Measurements from ENCODE around the gene KERA. TPM values are rescaled to one million over a fixed set of nuclear protein-coding genes. Genes with fewer than 3 reads are reported as not detected.

Gene KERA
- total and polyA plus RNA-seq, 2 experiments from 2014 or later, result not detected

DNA sequence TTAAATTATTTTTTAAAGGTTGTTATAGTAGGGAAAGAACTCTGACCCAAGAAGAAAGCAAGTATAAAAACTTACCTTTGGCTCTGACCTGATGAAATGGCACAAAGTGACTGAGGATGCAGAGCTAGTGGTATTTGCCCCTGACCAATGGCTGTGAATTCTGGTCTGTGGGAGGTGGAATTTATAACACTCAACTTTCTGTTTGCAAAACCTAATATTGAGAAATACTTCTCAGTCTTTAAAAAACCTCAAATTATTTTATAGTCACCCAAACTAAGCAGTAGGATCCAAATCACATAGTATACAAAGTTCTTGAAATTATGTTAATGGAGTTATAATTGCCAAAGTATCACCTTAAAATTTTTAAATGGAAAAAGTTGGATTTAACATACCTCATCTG is 53.0 kb downstream of the KERA start, which contains the start of gene EPYC (continued):
- TF ChIP-seq, protein P1, sequence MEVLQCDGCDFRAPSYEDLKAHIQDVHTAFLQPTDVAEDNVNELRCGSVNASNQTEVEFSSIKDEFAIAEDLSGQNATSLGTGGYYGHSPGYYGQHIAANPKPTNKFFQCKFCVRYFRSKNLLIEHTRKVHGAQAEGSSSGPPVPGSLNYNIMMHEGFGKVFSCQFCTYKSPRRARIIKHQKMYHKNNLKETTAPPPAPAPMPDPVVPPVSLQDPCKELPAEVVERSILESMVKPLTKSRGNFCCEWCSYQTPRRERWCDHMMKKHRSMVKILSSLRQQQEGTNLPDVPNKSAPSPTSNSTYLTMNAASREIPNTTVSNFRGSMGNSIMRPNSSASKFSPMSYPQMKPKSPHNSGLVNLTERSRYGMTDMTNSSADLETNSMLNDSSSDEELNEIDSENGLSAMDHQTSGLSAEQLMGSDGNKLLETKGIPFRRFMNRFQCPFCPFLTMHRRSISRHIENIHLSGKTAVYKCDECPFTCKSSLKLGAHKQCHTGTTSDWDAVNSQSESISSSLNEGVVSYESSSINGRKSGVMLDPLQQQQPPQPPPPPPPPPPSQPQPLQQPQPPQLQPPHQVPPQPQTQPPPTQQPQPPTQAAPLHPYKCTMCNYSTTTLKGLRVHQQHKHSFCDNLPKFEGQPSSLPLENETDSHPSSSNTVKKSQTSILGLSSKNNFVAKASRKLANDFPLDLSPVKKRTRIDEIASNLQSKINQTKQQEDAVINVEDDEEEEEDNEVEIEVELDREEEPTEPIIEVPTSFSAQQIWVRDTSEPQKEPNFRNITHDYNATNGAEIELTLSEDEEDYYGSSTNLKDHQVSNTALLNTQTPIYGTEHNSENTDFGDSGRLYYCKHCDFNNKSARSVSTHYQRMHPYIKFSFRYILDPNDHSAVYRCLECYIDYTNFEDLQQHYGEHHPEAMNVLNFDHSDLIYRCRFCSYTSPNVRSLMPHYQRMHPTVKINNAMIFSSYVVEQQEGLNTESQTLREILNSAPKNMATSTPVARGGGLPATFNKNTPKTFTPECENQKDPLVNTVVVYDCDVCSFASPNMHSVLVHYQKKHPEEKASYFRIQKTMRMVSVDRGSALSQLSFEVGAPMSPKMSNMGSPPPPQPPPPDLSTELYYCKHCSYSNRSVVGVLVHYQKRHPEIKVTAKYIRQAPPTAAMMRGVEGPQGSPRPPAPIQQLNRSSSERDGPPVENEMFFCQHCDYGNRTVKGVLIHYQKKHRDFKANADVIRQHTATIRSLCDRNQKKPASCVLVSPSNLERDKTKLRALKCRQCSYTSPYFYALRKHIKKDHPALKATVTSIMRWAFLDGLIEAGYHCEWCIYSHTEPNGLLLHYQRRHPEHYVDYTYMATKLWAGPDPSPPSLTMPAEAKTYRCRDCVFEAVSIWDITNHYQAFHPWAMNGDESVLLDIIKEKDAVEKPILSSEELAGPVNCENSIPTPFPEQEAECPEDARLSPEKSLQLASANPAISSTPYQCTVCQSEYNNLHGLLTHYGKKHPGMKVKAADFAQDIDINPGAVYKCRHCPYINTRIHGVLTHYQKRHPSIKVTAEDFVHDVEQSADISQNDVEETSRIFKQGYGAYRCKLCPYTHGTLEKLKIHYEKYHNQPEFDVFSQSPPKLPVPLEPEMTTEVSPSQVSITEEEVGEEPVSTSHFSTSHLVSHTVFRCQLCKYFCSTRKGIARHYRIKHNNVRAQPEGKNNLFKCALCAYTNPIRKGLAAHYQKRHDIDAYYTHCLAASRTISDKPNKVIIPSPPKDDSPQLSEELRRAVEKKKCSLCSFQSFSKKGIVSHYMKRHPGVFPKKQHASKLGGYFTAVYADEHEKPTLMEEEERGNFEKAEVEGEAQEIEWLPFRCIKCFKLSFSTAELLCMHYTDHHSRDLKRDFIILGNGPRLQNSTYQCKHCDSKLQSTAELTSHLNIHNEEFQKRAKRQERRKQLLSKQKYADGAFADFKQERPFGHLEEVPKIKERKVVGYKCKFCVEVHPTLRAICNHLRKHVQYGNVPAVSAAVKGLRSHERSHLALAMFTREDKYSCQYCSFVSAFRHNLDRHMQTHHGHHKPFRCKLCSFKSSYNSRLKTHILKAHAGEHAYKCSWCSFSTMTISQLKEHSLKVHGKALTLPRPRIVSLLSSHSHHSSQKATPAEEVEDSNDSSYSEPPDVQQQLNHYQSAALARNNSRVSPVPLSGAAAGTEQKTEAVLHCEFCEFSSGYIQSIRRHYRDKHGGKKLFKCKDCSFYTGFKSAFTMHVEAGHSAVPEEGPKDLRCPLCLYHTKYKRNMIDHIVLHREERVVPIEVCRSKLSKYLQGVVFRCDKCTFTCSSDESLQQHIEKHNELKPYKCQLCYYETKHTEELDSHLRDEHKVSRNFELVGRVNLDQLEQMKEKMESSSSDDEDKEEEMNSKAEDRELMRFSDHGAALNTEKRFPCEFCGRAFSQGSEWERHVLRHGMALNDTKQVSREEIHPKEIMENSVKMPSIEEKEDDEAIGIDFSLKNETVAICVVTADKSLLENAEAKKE (CRISPR knock-in tag; IDR thresholded peaks at IDR 0.05), result no peak
- TF ChIP-seq STAT1 (IDR thresholded peaks at IDR 0.05; ENCODE audit: unreplicated experiment) (no peak), NANOG (IDR thresholded peaks at IDR 0.05; ENCODE audit: borderline replicate concordance) (no peak), JUNB (IDR thresholded peaks at IDR 0.05; ENCODE audit: unreplicated experiment) (no peak), EZH2phosphoT487 (IDR thresholded peaks at IDR 0.05; ENCODE audit: unreplicated experiment) (no peak), POLR2AphosphoS5 (IDR thresholded peaks at IDR 0.05; ENCODE audit: low read depth) (no peak)
- TF ChIP-seq, protein P2, sequence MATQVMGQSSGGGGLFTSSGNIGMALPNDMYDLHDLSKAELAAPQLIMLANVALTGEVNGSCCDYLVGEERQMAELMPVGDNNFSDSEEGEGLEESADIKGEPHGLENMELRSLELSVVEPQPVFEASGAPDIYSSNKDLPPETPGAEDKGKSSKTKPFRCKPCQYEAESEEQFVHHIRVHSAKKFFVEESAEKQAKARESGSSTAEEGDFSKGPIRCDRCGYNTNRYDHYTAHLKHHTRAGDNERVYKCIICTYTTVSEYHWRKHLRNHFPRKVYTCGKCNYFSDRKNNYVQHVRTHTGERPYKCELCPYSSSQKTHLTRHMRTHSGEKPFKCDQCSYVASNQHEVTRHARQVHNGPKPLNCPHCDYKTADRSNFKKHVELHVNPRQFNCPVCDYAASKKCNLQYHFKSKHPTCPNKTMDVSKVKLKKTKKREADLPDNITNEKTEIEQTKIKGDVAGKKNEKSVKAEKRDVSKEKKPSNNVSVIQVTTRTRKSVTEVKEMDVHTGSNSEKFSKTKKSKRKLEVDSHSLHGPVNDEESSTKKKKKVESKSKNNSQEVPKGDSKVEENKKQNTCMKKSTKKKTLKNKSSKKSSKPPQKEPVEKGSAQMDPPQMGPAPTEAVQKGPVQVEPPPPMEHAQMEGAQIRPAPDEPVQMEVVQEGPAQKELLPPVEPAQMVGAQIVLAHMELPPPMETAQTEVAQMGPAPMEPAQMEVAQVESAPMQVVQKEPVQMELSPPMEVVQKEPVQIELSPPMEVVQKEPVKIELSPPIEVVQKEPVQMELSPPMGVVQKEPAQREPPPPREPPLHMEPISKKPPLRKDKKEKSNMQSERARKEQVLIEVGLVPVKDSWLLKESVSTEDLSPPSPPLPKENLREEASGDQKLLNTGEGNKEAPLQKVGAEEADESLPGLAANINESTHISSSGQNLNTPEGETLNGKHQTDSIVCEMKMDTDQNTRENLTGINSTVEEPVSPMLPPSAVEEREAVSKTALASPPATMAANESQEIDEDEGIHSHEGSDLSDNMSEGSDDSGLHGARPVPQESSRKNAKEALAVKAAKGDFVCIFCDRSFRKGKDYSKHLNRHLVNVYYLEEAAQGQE (IDR thresholded peaks at IDR 0.05; ENCODE audit: unreplicated experiment), result no peak
